GM21529 (cell line): ENCODE data around the gene AGTR1.
"Not testable (repeated sequence)": the region's sequence is repeated elsewhere in the genome, so short reads cannot be mapped to it uniquely, and the experiment has no call there.

Experiments used
- ATAC-seq: cut with Tn5 transposase; IDR thresholded peaks from one replicate; pipeline ENCODE4 v1.9.1; 2021; ENCODE audit not compliant: unreplicated experiment

Gene AGTR1

DNA sequence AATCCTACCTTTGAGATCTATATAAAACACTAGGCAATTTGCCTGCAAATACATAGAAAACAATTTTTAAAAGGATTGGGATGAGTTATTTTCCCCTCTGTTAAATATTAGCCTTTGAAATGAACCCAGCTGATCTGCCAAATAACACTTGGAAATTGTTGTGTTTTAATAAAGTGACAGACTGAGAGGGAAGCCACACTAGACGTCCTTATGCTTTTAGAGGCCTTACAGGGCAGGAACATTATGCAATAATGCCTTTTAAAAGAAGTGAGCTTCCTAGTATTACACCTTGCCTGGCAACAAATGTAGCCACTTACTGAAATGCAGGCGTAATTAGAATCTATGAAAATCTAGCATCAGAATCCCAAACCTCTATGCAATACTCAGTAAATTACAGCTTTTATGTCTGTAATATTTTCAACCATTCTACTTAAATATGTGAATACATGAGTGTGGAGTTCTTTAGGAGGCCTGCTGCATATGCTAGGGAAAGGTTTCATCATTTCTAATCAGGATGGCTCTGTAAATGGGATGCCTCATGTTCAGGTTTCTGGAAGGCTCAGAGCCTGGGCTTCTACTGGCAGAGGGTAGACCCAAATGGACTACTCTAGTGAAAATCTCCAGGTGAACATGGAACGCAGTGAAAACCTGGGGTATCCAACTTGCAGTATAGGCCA, 20.3 kb downstream of the AGTR1 start:
- no peak for ATAC-seq

DNA sequence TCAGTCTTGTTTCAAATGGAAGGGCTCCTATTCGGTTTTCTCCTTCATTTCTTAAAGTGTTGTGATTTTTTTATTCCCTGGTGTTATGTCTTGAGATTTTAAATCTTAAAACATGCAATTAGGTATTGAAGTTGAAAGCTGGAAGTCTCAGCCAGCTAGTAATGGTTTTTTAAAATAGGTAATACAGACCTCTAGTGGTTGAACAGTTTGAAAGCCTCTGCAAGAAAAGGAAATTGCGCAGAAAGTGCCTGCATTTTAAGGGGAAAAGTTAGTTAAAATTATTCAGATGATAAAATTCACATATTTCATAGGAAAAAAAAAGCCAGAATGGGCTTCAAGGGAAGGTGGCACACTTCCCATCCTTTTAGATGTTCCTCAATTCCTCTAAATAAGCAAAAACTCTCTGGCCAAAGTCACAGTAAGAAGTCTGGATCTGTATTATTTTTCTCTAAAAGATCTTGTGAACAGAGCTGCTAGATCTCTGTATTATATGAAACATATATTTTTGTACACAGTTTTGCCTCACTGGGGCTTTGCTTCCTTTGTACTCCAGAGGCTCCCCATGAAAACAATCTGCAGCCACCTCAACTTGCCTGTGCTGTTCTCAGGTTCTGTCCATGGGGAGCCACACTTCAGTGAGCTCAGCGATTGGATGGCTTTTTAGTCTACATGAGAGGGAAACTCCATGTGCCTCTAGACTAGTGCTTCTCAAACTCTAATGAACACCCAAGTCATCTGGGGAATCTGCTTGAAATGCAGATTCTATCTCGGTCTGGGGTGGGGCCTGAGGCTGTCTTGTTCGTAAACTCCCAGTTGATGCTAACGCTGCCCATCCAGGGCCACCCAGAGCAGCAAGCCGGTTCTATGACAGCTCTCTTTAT, 21.5 kb downstream of the AGTR1 start:
- ATAC-seq: no peak

DNA sequence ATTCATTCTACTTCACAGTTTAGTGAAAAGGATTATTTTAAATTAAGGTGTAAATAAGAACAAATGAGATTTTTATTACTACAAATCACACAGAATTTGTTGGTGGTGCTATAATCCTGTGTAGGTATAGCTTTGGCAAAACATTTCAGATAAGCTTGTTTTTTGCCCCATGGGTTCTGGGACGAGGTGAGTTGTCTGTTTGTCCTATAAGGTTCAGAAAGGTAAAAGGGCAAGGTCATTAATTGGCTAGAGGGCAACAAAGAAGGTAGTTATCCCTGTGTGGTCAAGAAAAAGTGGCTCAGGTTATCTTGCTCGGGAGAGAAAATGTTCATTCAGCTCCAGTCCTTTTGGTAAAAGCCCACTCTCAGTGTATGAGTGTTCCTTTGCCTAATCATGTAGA, 23.2 kb downstream of the AGTR1 start:
- no peak for ATAC-seq

DNA sequence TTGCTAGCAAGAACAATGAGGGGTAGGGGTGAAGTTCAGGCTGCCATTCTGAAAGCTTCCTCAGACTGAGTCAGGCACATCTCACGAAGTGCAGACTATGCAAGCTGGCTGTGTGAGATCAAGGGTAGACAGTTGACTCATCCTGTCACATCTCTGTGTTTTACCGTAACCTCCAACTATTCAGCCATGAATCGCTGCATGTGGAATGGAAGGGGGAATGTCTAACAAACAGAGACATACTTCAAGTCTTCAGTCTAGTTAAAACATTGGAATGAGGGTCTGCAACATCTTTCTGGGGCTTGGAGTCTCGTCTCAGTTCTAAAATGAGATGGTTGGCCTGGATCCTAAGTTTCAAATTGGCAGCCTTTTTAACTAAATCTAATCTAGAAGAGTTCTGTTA, 25.9 kb downstream of the AGTR1 start:
- ATAC-seq: no peak

DNA sequence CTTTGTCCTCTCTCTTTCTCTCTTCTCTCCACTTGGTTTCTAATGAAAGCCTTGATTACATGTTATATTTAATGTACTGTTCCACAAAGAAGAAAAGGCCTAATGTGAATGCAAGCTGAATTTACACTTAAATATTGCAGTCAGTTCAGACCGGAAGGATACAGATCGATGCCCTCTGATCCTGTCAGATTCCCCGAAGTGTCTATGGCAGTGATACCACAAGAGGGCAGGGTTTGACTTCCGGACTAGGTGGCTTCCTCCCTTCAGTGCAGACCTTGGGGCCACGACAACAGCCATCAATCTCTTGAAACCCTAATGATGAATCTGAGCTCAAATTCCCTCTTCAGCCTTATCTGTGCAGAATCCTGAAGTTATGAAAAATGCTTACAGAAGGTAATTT, 29.5 kb downstream of the AGTR1 start:
- peak; percentile 86 for ATAC-seq

DNA sequence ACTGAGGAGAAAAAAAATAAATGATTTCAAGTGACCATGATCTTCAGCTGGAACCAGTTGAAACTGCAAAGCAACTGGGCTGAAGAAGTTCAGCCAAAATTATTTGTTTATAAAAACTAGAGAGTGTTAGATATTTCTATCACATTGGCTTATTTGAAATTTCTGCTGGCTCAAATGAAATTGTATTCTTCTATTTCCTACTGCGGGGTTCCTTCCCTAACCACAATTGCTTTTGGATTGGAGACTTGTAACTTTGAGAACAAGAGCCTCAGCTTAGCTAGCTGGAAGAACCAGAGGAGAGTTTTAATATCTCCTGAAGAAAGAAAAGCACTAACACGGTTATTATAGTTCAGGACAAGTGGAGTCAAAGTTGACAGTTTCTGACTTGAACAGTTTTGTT, 31.1 kb downstream of the AGTR1 start:
- ATAC-seq: no peak

DNA sequence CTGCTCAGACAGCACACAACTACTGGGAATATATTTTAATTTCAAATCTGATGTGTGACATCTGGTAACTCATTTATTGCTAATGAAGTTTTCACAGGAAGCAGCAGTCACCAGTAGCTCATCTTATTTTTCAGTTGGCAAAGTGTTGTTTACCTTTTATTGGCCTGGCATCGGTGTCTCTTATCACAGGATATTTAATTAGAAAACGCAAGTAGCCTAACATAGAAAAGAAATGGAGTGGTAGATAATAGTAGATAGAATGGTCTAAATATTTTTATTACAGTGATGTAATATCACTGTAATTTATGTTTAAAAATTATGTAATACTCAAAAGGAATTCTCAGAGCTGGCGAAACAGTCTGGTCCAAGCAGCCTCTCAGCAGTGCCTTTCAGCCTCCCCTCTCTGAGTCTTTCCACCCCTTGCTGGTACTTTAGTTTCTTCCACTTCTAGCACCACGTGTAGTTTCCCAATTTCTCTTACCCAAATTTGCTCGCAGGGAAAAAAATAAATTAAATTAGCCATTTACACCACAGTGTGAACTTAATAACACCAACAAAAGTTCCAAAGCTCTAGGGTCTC, 31.9 kb downstream of the AGTR1 start:
- ATAC-seq: no peak

DNA sequence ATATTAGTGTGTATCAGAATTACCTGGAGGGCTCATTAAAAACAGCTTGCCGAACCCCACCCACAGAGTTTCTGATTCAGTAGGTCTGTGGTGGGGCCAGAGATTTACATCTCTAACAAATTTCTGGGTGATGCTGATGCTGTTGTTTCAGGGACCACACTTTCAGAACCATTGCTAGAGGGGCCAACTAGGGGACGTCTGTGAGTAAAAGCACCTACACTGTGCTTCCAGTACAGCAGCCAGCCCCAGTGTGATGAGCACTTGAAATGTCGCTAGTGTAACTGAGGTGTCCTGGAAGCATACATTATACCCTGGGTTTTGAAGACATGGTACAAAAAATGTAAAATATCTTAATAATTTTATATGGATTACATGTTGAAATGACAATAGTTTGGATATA, 33.0 kb downstream of the AGTR1 start:
- no peak for ATAC-seq

DNA sequence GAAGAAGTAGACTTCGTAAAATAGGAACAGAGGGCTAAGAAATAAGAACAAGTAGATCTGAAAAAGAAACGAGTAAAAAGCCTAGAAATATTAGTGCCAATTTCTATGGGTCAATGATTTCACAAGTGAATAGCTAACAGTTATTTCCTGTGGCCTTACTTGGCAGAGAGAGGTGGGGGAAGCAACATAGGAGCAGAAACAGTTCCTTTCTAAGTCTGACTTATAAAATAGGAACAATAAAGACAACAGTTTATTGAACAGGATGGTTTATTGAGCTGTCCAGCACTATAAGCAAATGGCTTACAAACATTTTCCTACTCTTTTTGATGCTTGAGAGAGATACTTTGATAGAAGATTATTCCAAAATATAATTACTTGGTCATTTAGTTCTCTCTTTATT, 37.9 kb downstream of the AGTR1 start:
- no peak for ATAC-seq

DNA sequence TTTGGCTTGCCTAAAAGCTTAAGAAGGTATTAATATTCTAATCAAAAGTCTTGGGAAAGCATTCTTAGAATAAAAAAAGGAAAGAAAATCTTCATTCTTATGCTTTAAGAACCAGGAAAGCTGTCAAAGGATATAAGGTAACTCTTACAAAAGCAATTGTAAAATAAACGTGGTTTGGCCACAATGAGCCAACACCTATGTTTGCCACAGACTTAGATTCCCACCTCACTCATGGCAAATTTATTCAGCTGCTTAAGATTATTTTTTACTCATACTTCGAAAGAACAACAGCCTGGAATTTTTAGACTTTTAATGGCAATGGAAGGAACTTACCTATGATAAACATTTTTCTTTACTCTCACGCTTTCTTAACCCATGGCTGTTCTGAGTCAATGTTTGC, 38.4 kb downstream of the AGTR1 start:
- ATAC-seq: no peak

DNA sequence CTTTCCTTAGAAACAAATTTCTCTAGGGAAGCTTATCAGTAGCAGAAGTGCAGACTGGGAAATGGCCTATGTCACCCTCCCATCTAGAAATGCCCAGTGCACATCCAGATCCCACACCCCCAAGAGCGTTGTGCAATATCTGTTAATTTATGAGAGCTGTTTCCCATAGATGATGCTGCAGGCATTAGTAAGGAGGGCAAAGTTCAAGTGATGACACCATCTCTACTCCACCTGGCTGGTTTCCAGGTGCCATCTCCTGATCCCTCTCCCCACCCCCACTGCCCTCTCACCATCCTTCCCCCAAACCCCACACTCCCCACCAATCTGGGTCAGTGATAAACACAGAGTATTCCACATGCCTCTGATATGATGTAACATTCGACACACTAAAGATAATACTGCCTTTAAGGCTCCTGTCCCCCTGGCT, 39.4 kb downstream of the AGTR1 start:
- no peak for ATAC-seq

DNA sequence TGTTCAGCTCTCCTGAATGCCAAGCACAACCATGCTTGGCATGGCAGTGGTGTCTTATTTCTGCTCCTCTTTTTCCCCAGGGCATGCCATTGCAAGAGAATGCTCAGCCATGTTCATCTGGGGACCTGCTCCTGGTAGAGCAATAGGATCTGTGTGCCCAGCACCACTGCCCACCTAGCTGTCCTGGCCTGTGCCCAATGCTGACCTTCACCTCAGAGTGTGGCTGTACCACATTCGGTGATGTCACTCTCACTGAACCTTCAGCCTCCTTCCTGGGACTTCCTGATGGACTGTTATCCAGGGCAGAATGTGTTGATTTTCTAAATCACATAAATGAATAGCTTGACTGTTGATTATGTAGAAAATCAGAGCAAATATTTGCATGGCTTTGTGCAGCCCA, 42.0 kb downstream of the AGTR1 start:
- ATAC-seq: no peak

DNA sequence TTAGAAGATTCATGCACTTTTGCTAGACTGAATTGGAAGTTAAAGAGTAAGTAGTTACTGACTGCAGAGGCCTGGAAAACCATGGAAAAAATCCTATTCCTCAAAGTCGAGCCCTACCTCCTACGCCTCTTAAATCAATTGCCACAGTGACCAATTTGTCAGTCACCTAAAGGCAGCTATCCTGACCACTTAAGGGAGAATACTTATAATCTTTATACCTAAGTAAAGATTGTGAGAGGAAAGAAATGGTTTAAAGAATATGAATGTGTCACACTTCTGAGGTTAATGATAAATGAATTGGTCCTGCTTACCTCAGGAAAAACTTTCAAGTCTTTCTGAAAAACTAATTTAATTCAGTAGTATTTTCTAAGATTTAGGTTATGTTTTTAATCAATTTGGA, 42.6 kb downstream of the AGTR1 start:
- no peak for ATAC-seq

DNA sequence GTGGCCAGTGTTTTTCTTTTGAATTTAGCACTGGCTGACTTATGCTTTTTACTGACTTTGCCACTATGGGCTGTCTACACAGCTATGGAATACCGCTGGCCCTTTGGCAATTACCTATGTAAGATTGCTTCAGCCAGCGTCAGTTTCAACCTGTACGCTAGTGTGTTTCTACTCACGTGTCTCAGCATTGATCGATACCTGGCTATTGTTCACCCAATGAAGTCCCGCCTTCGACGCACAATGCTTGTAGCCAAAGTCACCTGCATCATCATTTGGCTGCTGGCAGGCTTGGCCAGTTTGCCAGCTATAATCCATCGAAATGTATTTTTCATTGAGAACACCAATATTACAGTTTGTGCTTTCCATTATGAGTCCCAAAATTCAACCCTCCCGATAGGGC, 43.5 kb downstream of the AGTR1 start:
- no peak for ATAC-seq

DNA sequence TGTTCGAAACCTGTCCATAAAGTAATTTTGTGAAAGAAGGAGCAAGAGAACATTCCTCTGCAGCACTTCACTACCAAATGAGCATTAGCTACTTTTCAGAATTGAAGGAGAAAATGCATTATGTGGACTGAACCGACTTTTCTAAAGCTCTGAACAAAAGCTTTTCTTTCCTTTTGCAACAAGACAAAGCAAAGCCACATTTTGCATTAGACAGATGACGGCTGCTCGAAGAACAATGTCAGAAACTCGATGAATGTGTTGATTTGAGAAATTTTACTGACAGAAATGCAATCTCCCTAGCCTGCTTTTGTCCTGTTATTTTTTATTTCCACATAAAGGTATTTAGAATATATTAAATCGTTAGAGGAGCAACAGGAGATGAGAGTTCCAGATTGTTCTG, 44.4 kb downstream of the AGTR1 start:
- no peak for ATAC-seq

DNA sequence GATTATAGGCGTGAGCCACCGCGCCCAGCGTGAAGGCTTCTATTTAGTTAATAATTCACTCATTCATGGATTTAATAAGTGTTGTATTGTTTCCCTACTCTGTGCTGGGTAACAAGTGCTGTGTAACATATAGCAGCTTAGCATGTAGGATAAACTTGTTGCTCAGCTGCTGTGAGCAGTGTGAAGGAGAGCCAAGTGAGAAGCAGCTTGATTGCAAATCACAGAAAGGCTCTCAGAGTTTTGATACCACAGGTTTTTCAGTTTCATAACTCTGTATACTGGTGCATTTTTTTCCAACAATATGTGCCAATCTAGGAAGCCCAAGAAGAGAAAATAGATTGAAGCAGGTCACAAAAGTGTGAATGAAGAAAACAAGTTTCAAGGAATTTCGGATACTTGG, 48.4 kb downstream of the AGTR1 start:
- ATAC-seq: no peak

DNA sequence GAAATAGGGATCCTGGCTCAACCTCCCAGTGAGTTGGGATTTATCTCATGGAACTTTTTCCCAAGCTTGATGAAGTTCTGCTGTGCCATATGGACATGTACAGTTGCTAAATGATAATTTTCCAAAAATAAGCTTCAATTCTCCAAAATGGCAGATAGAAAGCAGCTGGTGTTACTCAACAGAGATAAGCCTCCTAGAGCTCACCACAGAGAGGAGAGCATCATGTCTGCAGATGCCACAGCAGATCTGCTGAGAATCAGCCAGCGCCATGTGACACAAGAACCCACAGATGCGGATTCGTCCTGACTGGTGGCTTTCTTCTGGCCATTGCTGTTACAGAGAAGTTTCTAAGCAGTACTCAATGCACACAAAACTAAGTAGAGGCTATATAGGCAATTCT, 50.6 kb downstream of the AGTR1 start:
- no peak for ATAC-seq

DNA sequence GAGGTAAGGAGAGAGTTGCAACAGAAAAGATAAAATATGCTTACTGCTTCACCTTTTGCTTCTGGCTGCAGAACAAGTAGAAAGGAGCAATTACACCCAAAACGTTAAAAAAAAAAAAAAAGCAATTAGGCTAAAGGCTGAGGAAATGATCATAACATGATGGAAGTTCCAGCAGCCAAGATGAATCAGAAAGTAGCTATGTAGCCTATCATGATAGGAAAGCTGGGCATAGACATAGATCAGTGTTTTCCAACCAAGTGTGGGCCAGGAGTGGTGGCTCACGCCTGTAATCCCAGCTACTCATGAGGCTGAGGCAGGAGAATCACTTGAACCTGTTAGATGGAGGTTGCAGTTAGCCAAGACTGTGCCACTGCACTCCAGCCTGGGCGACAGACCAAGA, 52.6 kb downstream of the AGTR1 start:
- ATAC-seq: no peak

DNA sequence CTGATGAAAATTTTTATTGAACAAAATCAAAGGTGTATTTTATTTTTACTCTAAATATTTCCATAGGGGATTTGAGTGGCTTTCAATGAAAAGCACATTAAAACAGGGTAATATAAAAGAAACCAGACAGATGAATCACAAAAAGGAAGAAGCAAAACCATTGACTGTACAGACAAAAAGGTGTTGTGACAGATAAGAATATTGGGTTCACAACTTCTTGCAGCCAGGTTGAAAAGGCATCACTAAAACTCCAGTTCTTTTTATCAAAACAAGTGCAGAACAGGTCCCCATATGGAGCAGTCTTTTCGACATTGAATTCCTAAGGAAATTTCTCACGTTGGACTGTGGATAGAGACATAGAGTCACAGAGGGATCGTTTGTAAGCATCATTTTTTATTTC, 53.8 kb downstream of the AGTR1 start:
- ATAC-seq: no peak

DNA sequence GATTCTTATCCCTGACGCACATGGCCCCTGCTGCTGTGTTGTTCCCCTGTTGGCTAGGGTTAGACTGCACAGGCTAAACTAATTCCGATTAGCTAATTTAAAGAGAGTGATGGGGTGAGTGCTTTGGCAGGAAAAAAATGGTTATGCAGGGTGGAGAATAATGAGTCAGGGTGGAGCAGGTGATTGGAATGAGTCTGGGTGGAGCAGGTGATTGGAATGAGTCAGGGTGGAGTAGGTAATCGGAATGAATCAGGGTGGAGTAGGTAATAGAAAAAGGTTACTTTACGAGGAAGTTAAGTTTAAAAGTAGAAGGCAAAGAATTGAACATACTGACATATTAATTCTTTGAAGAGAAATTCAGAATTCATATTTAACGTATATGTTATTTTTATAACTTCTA, 55.7 kb downstream of the AGTR1 start:
- ATAC-seq: not testable (repeated sequence)

DNA sequence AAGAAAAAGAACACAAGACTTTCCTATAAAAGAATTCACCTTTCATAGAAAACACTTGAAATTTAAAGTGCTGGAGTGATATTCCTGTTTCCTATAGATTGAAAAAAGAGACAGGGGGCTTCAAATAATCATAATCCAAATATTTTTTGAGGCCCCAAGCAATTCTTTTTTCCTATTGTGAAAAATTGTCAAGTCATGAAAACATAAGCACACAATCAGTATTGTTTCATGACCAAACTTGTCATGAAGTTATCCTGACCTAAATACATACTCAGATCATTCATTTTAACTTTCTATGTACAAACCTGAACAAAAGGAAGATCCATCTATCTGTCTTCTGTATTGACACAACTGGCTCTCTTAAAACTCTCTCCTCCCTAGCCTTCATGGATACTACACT, 57.9 kb downstream of the AGTR1 start:
- ATAC-seq: no peak

DNA sequence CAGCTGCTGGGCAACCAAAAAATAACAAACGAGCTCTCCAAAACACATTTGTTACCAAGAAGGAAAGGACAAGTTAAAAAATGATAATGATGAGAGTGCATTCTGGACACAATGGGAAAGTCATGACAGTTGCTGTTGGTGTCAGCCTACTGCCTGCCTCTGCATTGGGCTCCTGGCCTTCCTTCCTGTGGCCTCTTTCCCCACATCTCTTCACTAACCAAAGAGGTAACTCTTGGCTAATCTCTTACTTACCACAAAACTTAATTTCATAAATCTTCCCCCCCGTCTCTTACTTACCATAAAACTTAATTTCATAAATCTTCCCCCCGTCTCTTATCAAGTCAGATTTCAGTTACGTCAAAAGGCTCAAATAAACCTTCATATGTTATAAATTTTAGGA, 58.6 kb downstream of the AGTR1 start:
- no peak for ATAC-seq
